GM12878 (cell line): Measurements from ENCODE around the gene NSMCE3. TPM values are rescaled to one million over a fixed set of nuclear protein-coding genes. Genes with fewer than 3 reads are reported as not detected.

Experiments used
- ATAC-seq: fragments of 200-7000 bp; cut with Tn5 transposase; 3 replicates; pipeline ENCODE4 v1.9.1; 2020; ENCODE audit warnings: mild to moderate bottlenecking, moderate library complexity
- BruUV-seq: library from RNA; stranded (reverse); fragments of 400-500 nt; replicated peaks from 2 replicates; lab custom pipeline; 2021; lab: Mats Ljungman, UMichigan
- CTCF ChIA-PET: fragments of 300-600 bp; sonication (Branson Sonifier 250); formaldehyde crosslinking; extraction: SDS; loops from one replicate; lab custom pipeline; 2021; ENCODE audit warnings: inconsistent platforms; lab: Yijun Ruan, JAX
- POLR2A ChIA-PET: fragments of 350-600 bp; formaldehyde crosslinking; extraction: SDS; loops from one replicate; lab custom pipeline; 2021; ENCODE audit warnings: inconsistent platforms; lab: Charles Lee
- RAD21 ChIA-PET: fragments of 300-600 bp; sonication (Branson Sonifier 250); formaldehyde crosslinking; loops from one replicate; lab custom pipeline; 2023; ENCODE audit warnings: antibody characterized with exemption; ENCODE audit not compliant: unreplicated experiment; lab: Charles Lee
- SMC1A ChIA-PET: fragments of 300-600 bp; sonication (Branson Sonifier 250); formaldehyde crosslinking; loops from one replicate; lab custom pipeline; 2023; ENCODE audit not compliant: unreplicated experiment, uncharacterized antibody; lab: Charles Lee
- DNase-seq: peaks from one replicate; pipeline ENCODE4 v3.0.0-alpha.2; 2011; ENCODE audit warnings: low read depth, low spot score
- FAIRE-seq: peaks from 3 replicates; lab custom pipeline; 2011; peaks lifted over from hg19 to GRCh38; lab: Jason Lieb, UNC
- H2AFZ ChIP-seq: 2 replicates; pipeline ENCODE4 v1.6.0; 2011; ENCODE audit warnings: low read depth, low read length, control low read depth; ENCODE audit not compliant: control insufficient read depth
- H3K27ac ChIP-seq: 2 replicates; pipeline ENCODE4 v1.5.1; 2011; ENCODE audit warnings: control low read depth; ENCODE audit not compliant: control insufficient read depth, insufficient read depth
- H3K27me3 ChIP-seq, 2 experiments: replicated peaks in 1 of 2; 2 replicates each; pipeline versions ENCODE4 v1.6.0 to v1.6.1; 2011; ENCODE audit warnings: low read length in 1 of 2; ENCODE audit not compliant: control insufficient read depth in 2 of 2, insufficient read depth in 2 of 2
- H3K36me3 ChIP-seq, 2 experiments: 2 replicates each; pipeline ENCODE4 v1.5.1; 2011; ENCODE audit warnings: low read length in 1 of 2; ENCODE audit not compliant: control insufficient read depth in 2 of 2, insufficient read depth in 2 of 2
- H3K4me1 ChIP-seq: 2 replicates; pipeline ENCODE4 v1.6.1; 2011; ENCODE audit warnings: mild to moderate bottlenecking, low read length, moderate library complexity, mixed read lengths; ENCODE audit not compliant: control insufficient read depth, insufficient read depth
- H3K4me2 ChIP-seq: 2 replicates; pipeline ENCODE4 v1.6.0; 2011; ENCODE audit warnings: control low read depth; ENCODE audit not compliant: control insufficient read depth, insufficient read depth
- H3K4me3 ChIP-seq: fragments of 200-600 bp; sonication (generic); 2 replicates; pipeline ENCODE4 v1.5.1; 2016
- H3K79me2 ChIP-seq: 2 replicates; pipeline ENCODE4 v1.6.0; 2011; ENCODE audit warnings: low read length; ENCODE audit not compliant: control insufficient read depth, insufficient read depth
- H3K9ac ChIP-seq: 2 replicates; pipeline ENCODE4 v1.8.0; 2011; ENCODE audit warnings: low read length, control low read depth, mixed read lengths; ENCODE audit not compliant: control insufficient read depth, insufficient read depth
- H3K9me3 ChIP-seq: replicated peaks from 3 replicates; pipeline ENCODE4 v1.5.1; 2011; ENCODE audit warnings: mild to moderate bottlenecking, low read length; ENCODE audit not compliant: control insufficient read depth, insufficient read depth
- H4K20me1 ChIP-seq: 2 replicates; pipeline ENCODE4 v1.6.0; 2011; ENCODE audit not compliant: control insufficient read depth, insufficient read depth
- CEBPB ChIP-seq, 2 experiments: fragments of 150-350 bp in 1 of 2; IDR thresholded peaks; 2 replicates each; pipeline ENCODE4 v1.6.1; 2012 to 2014; ENCODE audit warnings: low read depth in 2 of 2, low read length in 2 of 2, borderline replicate concordance in 1 of 2, inconsistent platforms in 1 of 2
- FOXM1 ChIP-seq: IDR thresholded peaks from 2 replicates; pipeline ENCODE4 v1.6.1; 2012; ENCODE audit warnings: low read depth, mild to moderate bottlenecking, inconsistent platforms, low read length, moderate library complexity
- GATAD2B ChIP-seq: fragments of 450-650 bp; conservative IDR thresholded peaks from 2 replicates; pipeline ENCODE4 v1.6.1; 2017; ENCODE audit warnings: low read depth, mild to moderate bottlenecking, moderate library complexity
- HCFC1 ChIP-seq: fragments of 150-350 bp; IDR thresholded peaks from 2 replicates; pipeline ENCODE4 v1.6.1; 2014; ENCODE audit warnings: low read length
- JUNB ChIP-seq: IDR thresholded peaks from 2 replicates; pipeline ENCODE4 v1.6.1; 2016; ENCODE audit warnings: antibody characterized with exemption, mild to moderate bottlenecking
- KDM1A ChIP-seq: fragments of 200-600 bp; sonication (generic); IDR thresholded peaks from 2 replicates; pipeline ENCODE4 v1.6.1; 2016; ENCODE audit warnings: borderline replicate concordance
- NBN ChIP-seq: fragments of 450-650 bp; IDR thresholded peaks from 2 replicates; pipeline ENCODE4 v1.6.1; 2016
- ZNF217 ChIP-seq: fragments of 450-650 bp; IDR thresholded peaks from 2 replicates; pipeline ENCODE4 v1.6.1; 2017; ENCODE audit warnings: antibody characterized with exemption, mild to moderate bottlenecking
- ZNF592 ChIP-seq: fragments of 450-650 bp; IDR thresholded peaks from 2 replicates; pipeline ENCODE4 v1.6.1; 2017; ENCODE audit warnings: mild to moderate bottlenecking, moderate library complexity
- WGBS: methylation state at CpG from one replicate; pipeline ENCODE4 v1.1.6; 2016; ENCODE audit warnings: low lambda C conversion rate; ENCODE audit not compliant: insufficient replicate concordance, insufficient coverage; ENCODE audit errors: missing lambda C conversion rate; 5-methylcytosine and 5-hydroxymethylcytosine counted together
- in situ Hi-C: fragments of 300-500 bp; cut with MboI; formaldehyde crosslinking; loops from 9 replicates; pipeline ENCODE4 v1.14.3; 2018; ENCODE audit warnings: mixed read lengths
- intact Hi-C: fragments of 100-400 bp; cut with micrococcal nuclease; formaldehyde crosslinking; loops from one replicate; pipeline ENCODE4 v1.14.2; 2022; ENCODE audit not compliant: unreplicated experiment
- polyA plus RNA-seq, 11 experiments: library from polyadenylated mRNA; depleted of rRNA in 4 of 11; unstranded in 6 of 11; stranded (reverse) in 5 of 11; fragments of >200 nt; fragmentation: Nextera tagmentation in 4 of 11; fragmentation: Illumina TruSeq in 1 of 11; extraction: Ambion mirVana in 4 of 11; extraction: Trizol in 1 of 11; gene quantifications; 1 replicate in 1 of 11; 2 replicates in 10 of 11; pipeline versions ENCODE4 v1.2.1 to v1.2.3, GENCODE V29; 2011 to 2016; ENCODE audit warnings: inconsistent platforms in 2 of 11, missing spikeins in 2 of 11, low read depth in 1 of 11
- total RNA-seq, 4 experiments: library from RNA; depleted of rRNA in 3 of 4; stranded (reverse); fragments of >200 nt in 3 of 4; fragmentation: Illumina TruSeq in 1 of 4; extraction: Trizol in 1 of 4; gene quantifications; 2 replicates each; pipeline versions ENCODE4 v1.2.1 to v1.2.3, GENCODE V29; 2013 to 2021
- TF ChIP-seq, protein P1 (sequence below), 3 experiments: IDR thresholded peaks in 2 of 3; conservative IDR thresholded peaks in 1 of 3; 2 replicates each; pipeline ENCODE4 v1.5.1; 2011; ENCODE audit warnings: low read depth in 3 of 3, low read length in 3 of 3, mild to moderate bottlenecking in 3 of 3, control low read depth in 2 of 3, moderate library complexity in 2 of 3, inconsistent platforms in 1 of 3, mixed read lengths in 1 of 3; ENCODE audit not compliant: control insufficient read depth in 2 of 3, insufficient read depth in 1 of 3; ENCODE audit errors: extremely low read depth in 1 of 3
- TF ChIP-seq, protein P2 (sequence below): IDR thresholded peaks from 2 replicates; pipeline ENCODE4 v1.6.1; 2011; ENCODE audit warnings: low read depth, mild to moderate bottlenecking, low read length, moderate library complexity, borderline replicate concordance; ENCODE audit errors: extremely low read depth

Gene NSMCE3
- total and polyA plus RNA-seq, 10 of the 15 experiments (the other 5 are each of a cell fraction or from before 2014, with no cell fraction given), result 3.7 to 30.0 (median 19.2) TPM

DNA sequence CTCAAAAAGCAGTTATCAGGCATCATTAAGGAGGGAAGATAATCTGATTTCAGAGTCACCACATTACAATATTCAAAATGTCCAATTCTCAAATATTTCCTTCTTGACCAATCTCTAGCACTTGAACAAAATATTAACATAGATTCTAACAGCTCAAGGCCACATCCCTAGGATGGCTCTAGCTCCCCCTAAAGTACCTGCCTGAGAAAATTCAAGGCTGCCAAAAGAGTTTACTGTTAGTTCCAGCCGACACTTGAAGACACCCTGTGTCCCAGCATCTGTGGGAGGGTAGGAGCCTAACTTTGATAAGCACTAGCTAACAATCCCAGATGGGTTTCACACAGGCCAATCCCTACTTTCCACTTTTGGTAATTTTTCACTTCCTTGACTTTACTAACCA is 10.4 kb downstream of the NSMCE3 start:
- Histone ChIP-seq H3K9ac (no peak overlapping the region), H4K20me1 (no peaks in the 10 kb centered on the region), H3K4me3 (no peak overlapping the region), H3K4me2 (no peak overlapping the region), H3K79me2 (no peaks in the 10 kb centered on the region), H3K27ac (no peak overlapping the region), H3K36me3 (no peaks in the 10 kb centered on the region), H3K4me1 (no peaks in the 10 kb centered on the region), H3K9me3 (no peaks in the 10 kb centered on the region), H3K27me3 (no peaks in the 10 kb centered on the region), H2AFZ (no peak overlapping the region)
- POLR2A ChIA-PET, result no interaction called here
- FAIRE-seq (no peak), ATAC-seq (peak; percentile 41; the same call in 2 of the 3 replicates), DNase-seq (no peak)
- intact Hi-C loops, result no loop called here
- RAD21 ChIA-PET, result interaction anchor here (1.0 kb wide), 1 partner anchor 119 kb away, joined by 8 read pairs; no protein-coding TSS in a partner anchor
- TF ChIP-seq HCFC1, result no peak
- TF ChIP-seq, protein P1, sequence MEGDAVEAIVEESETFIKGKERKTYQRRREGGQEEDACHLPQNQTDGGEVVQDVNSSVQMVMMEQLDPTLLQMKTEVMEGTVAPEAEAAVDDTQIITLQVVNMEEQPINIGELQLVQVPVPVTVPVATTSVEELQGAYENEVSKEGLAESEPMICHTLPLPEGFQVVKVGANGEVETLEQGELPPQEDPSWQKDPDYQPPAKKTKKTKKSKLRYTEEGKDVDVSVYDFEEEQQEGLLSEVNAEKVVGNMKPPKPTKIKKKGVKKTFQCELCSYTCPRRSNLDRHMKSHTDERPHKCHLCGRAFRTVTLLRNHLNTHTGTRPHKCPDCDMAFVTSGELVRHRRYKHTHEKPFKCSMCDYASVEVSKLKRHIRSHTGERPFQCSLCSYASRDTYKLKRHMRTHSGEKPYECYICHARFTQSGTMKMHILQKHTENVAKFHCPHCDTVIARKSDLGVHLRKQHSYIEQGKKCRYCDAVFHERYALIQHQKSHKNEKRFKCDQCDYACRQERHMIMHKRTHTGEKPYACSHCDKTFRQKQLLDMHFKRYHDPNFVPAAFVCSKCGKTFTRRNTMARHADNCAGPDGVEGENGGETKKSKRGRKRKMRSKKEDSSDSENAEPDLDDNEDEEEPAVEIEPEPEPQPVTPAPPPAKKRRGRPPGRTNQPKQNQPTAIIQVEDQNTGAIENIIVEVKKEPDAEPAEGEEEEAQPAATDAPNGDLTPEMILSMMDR (IDR thresholded peaks at IDR 0.05 in 2 of 3, conservative IDR thresholded peaks at IDR 0.05 in 1 of 3; ENCODE audit: control insufficient read depth in 2 of 3, extremely low read depth in 1 of 3, insufficient read depth in 1 of 3, low read depth in 3 of 3, low read length in 3 of 3), result peak in 1 of 3 experiments; percentile 26; a peak in 2 of 6 replicates
- BruUV-seq, result no TSS peak
- SMC1A ChIA-PET, result interaction anchor here (1.0 kb wide), 1 partner anchor 9 kb away, joined by 3 read pairs; no protein-coding TSS in a partner anchor
- WGBS, result 5% methylated on average over 1 of the region's 1 CpG
- CTCF ChIA-PET, result interaction anchor here (1.0 kb wide), 1 partner anchor 157 kb away, joined by 6 read pairs; no protein-coding TSS in a partner anchor
- in situ Hi-C loops, result no loop called here

GRCh38 chr15:29252234-29252633 is 17.4 kb downstream of the NSMCE3 start:
- ChIA-PET SMC1A (interaction anchor here (1.2 to 1.3 kb wide), 2 partner anchors 16 to 86 kb away, joined by 3 to 4 read pairs; no protein-coding TSS in a partner anchor), RAD21 (no interaction called here), CTCF (interaction anchor here (0.5 to 0.7 kb wide), 2 partner anchors 12 to 56 kb away, joined by 3 read pairs; no protein-coding TSS in a partner anchor), POLR2A (no interaction called here)
- no peaks in the 10 kb centered on the region for H3K27me3 ChIP-seq
- FAIRE-seq, result no peak
- H2AFZ ChIP-seq, result no peak overlapping the region
- no peaks in the 10 kb centered on the region; the same call in 2 of the 3 replicates for H3K9me3 ChIP-seq
- H3K79me2 ChIP-seq, result no peaks in the 10 kb centered on the region
- H3K27ac ChIP-seq, result no peak overlapping the region
- no peak for DNase-seq
- no TSS peak for BruUV-seq
- no peak for ATAC-seq
- H3K36me3 ChIP-seq, result no peaks in the 10 kb centered on the region
- H3K4me2 ChIP-seq, result no peak overlapping the region
- no peaks in the 10 kb centered on the region for H4K20me1 ChIP-seq
- intact Hi-C loops, result no loop called here
- no peak overlapping the region for H3K4me3 ChIP-seq
- H3K9ac ChIP-seq, result no peak overlapping the region
- no peaks in the 10 kb centered on the region for H3K4me1 ChIP-seq
- in situ Hi-C loops, result no loop called here
- TF ChIP-seq ZNF217 (no peak), NBN (no peak), FOXM1 (no peak), ZNF592 (no peak), CEBPB (IDR thresholded peaks at IDR 0.05; ENCODE audit: borderline replicate concordance in 1 of 2, low read depth in 2 of 2, low read length in 2 of 2) (no peak), GATAD2B (no peak), KDM1A (no peak), JUNB (no peak)
- TF ChIP-seq, protein P2, sequence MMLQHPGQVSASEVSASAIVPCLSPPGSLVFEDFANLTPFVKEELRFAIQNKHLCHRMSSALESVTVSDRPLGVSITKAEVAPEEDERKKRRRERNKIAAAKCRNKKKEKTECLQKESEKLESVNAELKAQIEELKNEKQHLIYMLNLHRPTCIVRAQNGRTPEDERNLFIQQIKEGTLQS, result no peak
